ENCODE data around the gene CASP3.
"Not testable (repeated sequence)": the region's sequence is repeated elsewhere in the genome, so short reads cannot be mapped to it uniquely, and the experiment has no call there.

Gene CASP3

GRCh38 chr4:184671101-184671500 lies 21.9 kb upstream of the CASP3 start:
- ATAC-seq, result no peak
- no peak for DNase-seq
- H3K4me3 Mint-ChIP-seq, result no peak overlapping the region
- no peaks in the 10 kb centered on the region for H3K9me3 Mint-ChIP-seq
- H3K27ac Mint-ChIP-seq, result no peak overlapping the region
- no peaks in the 10 kb centered on the region for H3K27me3 Mint-ChIP-seq
- peaks cover 18% of the 10 kb centered on the region for H3K4me1 Mint-ChIP-seq

GRCh38 chr4:184669251-184669650 lies 20.0 kb upstream of the CASP3 start:
- H3K9me3 Mint-ChIP-seq, result no peaks in the 10 kb centered on the region
- peak overlapping the region in 1 of 2 donors; percentile 77 for H3K27ac Mint-ChIP-seq
- H3K4me3 Mint-ChIP-seq, result no peak overlapping the region
- H3K27me3 Mint-ChIP-seq, result no peaks in the 10 kb centered on the region
- ATAC-seq, result no peak
- H3K4me1 Mint-ChIP-seq, result peaks cover 18% of the 10 kb centered on the region
- no peak for DNase-seq

- Mint-ChIP-seq H3K27ac (no peak overlapping the region), H3K9me3 (no peaks in the 10 kb centered on the region), H3K4me1 (peaks cover 18% of the 10 kb centered on the region), H3K4me3 (no peak overlapping the region), H3K27me3 (no peaks in the 10 kb centered on the region)
- peak in 1 of 2 donors; percentile 28 for DNase-seq
- ATAC-seq, result peak; percentile 96
These were observed 19.4 kb upstream of the CASP3 start for GRCh38 chr4:184668511-184669114.

DNA sequence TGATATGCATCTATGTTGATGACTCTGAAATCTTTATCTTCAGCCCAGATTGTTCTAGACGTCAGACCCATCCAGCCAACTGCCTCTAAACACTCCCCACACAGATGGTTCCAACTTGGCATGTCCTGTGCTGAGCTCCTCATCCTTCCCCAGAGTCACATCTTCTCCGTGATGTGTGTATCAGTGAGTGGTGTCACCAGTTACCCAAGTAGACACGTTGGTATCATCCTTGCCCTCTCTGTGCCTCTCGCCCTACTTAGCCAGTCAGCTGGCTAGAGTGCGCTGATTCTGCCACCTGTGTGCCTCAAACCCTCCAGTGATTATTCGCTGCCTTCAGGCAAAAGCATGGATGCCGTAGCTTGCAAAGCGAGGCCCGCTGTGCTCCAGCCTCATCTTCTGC lies 18.8 kb upstream of the CASP3 start:
- Mint-ChIP-seq H3K4me3 (no peak overlapping the region), H3K9me3 (no peaks in the 10 kb centered on the region), H3K27me3 (no peaks in the 10 kb centered on the region), H3K4me1 (peaks cover 18% of the 10 kb centered on the region), H3K27ac (peak overlapping the region; percentile 42 to 61)
- DNase-seq, result no peak
- ATAC-seq, result peak; percentile 44

- Mint-ChIP-seq H3K4me3 (no peak overlapping the region), H3K27me3 (no peaks in the 10 kb centered on the region), H3K27ac (no peak overlapping the region), H3K9me3 (no peaks in the 10 kb centered on the region), H3K4me1 (peaks cover 18% of the 10 kb centered on the region)
- DNase-seq (no peak), ATAC-seq (no peak)
These were observed 17.4 kb upstream of the CASP3 start for GRCh38 chr4:184666670-184667069.

DNA sequence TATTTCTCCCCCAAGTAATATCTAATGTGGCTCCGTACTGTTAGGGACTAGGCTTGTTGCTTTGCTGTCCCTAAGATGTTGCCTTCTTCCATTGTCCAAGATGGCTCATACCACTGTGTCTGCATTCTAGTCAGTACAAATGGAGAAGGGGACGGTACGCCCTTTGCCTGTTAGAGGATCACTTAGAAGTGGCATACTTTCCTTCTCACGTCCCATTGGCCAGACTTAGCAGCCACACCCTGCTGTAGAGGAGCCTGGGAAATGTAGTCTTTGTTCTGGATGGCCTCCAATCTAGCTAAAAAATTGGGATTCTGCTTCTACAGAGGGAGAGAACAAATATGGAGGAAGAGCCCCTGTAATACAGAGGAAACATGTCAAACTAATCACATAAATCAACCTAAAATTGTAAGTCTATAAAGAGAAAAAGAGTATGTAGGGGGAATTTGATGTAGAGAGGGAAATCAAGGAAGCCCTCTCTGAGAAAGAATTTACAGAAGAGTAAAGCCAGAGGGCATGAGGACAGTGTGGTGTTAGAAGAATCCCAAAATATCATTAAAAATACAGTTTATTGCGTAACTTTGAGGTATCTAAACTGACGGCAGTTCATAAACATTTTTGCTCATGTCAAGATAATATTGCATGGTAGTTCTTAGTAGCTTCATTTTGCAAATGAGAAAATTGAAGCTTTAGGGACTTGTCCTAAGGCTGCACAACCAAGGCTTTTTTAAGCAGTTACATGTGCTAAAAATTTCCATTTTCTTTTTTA lies 15.4 kb upstream of the CASP3 start:
- DNase-seq (no peak), ATAC-seq (no peak)
- Mint-ChIP-seq H3K4me1 (peaks cover 18% of the 10 kb centered on the region), H3K9me3 (no peaks in the 10 kb centered on the region), H3K27me3 (no peaks in the 10 kb centered on the region), H3K27ac (no peak overlapping the region), H3K4me3 (no peak overlapping the region)

DNA sequence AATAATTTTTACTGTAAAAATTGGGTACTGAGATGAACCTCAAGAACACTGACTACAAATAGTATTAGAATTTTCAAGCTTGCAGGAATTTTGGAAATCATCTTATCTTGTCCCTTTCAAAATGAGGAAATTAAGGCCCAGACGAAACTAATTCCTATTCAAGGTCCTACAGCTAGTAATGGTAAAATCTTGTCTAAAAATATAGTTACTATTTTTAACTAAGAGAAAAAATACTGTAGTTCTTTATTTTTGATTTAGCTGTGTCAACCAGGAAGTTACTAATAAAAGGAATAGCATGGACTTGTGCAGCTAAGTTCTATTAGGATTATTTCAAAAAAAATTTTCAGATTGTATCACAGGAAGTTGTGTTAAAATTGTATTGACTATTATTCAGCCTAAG lies 13.0 kb upstream of the CASP3 start:
- ATAC-seq (no peak), DNase-seq (no peak)
- no peaks in the 10 kb centered on the region for H3K4me1 Mint-ChIP-seq
- H3K4me3 Mint-ChIP-seq, result no peak overlapping the region
- no peaks in the 10 kb centered on the region for H3K27me3 Mint-ChIP-seq
- H3K9me3 Mint-ChIP-seq, result no peaks in the 10 kb centered on the region
- H3K27ac Mint-ChIP-seq, result no peak overlapping the region

- ATAC-seq, result no peak
- no peaks in the 10 kb centered on the region for H3K9me3 Mint-ChIP-seq
- H3K4me1 Mint-ChIP-seq, result no peaks in the 10 kb centered on the region
- H3K27ac Mint-ChIP-seq, result no peak overlapping the region
- H3K4me3 Mint-ChIP-seq, result no peak overlapping the region
- H3K27me3 Mint-ChIP-seq, result no peaks in the 10 kb centered on the region
- no peak for DNase-seq
These were observed 11.7 kb upstream of the CASP3 start for GRCh38 chr4:184660978-184661377.

DNA sequence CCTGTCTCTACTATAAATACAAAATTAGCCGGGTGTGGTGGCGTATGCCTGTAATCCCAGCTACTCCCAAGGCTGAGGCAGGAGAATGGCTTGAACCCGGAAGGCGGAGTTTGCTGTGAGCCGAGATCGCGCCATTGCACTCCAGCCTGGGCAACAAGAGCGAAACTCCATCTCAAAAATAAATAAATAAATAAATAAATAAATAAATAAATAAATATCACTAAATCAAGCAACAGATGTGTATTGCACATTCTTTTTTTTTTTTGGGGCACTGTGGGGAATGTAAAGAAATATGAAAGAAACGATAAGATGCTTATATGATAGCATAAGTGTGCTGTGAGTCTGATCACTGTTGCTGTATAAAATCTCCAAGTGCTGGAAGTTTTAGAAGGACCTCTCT lies 8.6 kb upstream of the CASP3 start:
- not testable (repeated sequence) for H3K27ac Mint-ChIP-seq, H3K4me1 Mint-ChIP-seq, H3K9me3 Mint-ChIP-seq, H3K27me3 Mint-ChIP-seq, H3K4me3 Mint-ChIP-seq, ATAC-seq, DNase-seq

DNA sequence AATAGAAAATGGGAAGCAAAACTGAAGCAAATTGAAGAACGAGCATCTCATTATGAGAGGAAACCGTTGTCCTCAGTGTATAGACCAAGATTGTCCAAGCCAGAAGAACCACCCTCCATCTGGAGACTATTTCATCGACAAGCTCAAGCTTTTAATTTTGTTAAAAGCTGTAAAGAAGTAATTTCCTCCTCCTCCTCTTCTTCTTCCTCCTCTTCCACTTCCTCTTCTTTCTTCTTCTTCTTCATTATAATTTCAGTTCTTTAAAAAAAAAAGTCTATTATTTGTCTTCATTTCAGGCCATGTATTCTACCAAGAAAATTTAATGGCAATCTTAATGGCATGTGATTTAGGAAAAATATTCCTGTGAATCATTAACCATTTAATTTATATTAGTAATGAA lies 7.9 kb upstream of the CASP3 start:
- no peak for DNase-seq
- Mint-ChIP-seq H3K4me1 (peaks cover under 1% of the 10 kb centered on the region), H3K27me3 (no peaks in the 10 kb centered on the region), H3K9me3 (no peaks in the 10 kb centered on the region), H3K27ac (no peak overlapping the region), H3K4me3 (no peak overlapping the region)
- ATAC-seq, result no peak

DNA sequence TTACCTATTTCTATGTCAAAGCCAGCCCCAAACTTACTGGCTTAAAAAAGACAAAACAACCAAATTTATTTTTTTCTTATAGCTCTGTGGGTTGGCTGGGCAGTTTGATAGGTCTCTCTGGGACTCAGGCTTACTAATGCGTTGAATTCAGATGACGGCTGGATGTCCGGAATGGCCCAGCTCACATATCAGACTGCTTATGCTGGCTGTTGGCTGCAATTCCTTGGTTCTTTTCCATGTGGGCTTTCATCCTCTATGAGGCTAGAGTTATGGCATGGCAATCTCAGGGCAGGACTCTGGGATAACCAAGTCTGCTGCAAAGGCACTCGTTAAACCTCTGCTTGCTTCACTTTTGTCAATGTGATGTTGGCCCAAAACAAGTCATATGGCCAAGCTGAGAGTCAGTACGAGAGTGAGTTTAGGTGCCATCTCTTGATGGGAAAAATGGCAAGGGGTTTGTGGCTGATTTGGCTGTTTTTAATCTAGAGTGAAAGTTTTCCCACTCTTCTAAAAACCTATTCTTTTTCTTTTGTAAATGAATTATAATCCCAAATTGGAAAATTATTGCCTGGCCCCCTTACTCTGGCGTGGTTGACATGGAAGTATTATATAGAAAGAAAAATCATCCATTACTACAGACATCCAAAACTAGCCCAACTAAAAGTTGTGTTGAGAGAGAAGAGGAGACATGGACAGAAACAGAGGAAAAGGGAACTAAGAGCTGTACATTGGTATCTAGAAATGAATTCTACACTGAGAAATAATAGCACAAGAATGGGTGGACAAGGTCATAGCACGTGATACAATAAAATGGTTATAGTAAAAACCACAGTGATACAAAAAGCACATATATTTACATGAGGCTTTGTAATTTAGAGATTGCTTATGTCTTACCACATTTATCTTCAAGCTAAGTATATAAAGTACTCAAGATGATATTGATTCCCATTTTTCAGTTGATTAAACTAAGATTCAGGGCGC lies 6.9 kb upstream of the CASP3 start:
- Mint-ChIP-seq H3K9me3 (no peaks in the 10 kb centered on the region), H3K27me3 (no peaks in the 10 kb centered on the region), H3K4me1 (peaks cover 10% of the 10 kb centered on the region), H3K27ac (no peak overlapping the region), H3K4me3 (no peak overlapping the region)
- ATAC-seq (no peak), DNase-seq (no peak)

DNA sequence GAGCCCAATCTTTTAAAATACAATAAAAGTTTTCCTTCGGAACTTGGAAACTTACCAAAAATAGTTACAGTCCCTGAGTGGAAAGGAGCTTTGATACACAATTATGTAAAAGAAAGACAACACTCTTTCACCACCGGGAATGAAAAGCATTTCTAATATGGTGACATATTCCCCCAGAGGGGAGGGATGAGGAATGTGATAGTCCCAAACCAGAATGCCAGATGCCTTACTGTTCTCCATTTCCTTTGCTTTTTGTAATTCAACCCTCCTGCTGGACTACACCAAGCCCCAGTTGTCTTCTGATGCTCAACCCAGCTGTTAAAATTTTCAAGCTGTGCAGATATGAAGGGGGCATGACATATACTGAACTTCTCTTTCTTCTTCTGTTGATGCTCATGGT lies 4.4 kb upstream of the CASP3 start:
- no peaks in the 10 kb centered on the region for H3K9me3 Mint-ChIP-seq
- no peak overlapping the region for H3K27ac Mint-ChIP-seq
- peaks cover 22% of the 10 kb centered on the region for H3K4me1 Mint-ChIP-seq
- DNase-seq, result no peak
- H3K27me3 Mint-ChIP-seq, result no peaks in the 10 kb centered on the region
- H3K4me3 Mint-ChIP-seq, result no peak overlapping the region
- ATAC-seq, result no peak

GRCh38 chr4:184652681-184653080 lies 3.4 kb upstream of the CASP3 start:
- ATAC-seq, H3K9me3 Mint-ChIP-seq, DNase-seq, H3K27ac Mint-ChIP-seq, H3K4me3 Mint-ChIP-seq, H3K27me3 Mint-ChIP-seq: not testable (repeated sequence)
- H3K4me1 Mint-ChIP-seq, result peaks cover 27% of the 10 kb centered on the region

GRCh38 chr4:184651899-184652298 lies 2.7 kb upstream of the CASP3 start:
- Mint-ChIP-seq H3K4me1 (peaks cover 33% of the 10 kb centered on the region), H3K27ac (no peak overlapping the region), H3K9me3 (no peaks in the 10 kb centered on the region), H3K4me3 (no peak overlapping the region), H3K27me3 (no peaks in the 10 kb centered on the region)
- DNase-seq (no peak), ATAC-seq (no peak)

DNA sequence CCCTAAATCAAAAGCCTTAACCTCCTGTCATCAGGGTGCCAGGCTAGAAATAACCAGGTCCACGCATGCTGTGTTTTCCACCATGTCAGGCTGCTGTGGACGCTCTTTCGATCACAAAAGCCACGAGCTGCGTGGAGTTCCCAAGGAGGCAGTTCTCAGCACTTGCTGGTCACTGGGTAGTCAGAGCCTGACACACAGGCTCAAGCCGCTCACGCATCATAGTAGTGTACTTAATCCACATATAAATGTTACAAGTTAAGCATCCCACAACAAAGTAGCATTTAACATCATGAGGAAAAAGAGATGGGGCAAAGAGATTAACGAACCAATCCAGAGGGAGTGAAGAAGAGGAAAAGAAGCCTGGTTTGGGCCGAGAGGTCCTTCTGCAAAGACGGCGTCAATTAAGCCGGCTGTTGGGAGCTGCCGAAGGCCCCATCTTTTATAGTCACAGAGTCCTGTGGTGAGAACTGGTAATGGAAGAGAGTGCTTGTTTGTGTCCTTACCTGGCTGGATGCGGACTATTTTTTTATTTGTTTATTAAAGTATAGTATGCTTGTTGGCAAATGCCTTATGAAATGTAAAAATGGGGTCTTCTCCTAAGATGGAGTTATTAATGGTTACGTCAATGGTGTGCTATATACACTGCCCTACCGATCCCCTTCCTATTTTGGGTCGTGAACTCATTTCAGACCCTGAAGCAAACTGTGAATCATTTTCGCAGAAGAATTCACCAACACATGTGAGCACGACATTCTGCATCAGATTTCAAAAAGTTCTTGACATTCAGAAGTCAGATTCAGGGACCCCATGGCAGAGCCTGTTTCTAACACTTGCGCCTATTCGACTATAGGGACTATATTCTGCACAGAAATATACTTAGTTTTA lies 966 bp upstream of the CASP3 start:
- H3K9me3 Mint-ChIP-seq, result no peaks in the 10 kb centered on the region
- no peaks in the 10 kb centered on the region for H3K27me3 Mint-ChIP-seq
- H3K4me3 Mint-ChIP-seq, result peak overlapping the region; percentile 91 to 93
- DNase-seq (no peak), ATAC-seq (peak; percentile 2)
- H3K4me1 Mint-ChIP-seq, result peaks cover 50% of the 10 kb centered on the region
- H3K27ac Mint-ChIP-seq, result peak overlapping the region; percentile 78 to 97

Measured in stimulated activated naive CD8-positive, alpha-beta T cell treated with anti-CD3 and anti-CD28 coated beads, Interleukin-15, amount 100 ng/mL, for 72 hours (primary cell).